SW 1271 (cell line): ENCODE data around the gene PRCD.

Experiments used
- DNase-seq, 2 experiments: peaks; one replicate each; lab custom pipeline; 2025; lab: John Stamatoyannopoulos, UW

Gene PRCD

GRCh38 chr17:76540381-76541300 lies 797 bp downstream of the PRCD start:
- DNase-seq, result peak in 1 of 2 experiments; percentile 27

- DNase-seq, result no peak
These were observed 2.1 kb downstream of the PRCD start for GRCh38 chr17:76541739-76542454.

- no peak for DNase-seq
These were observed 2.7 kb downstream of the PRCD start for GRCh38 chr17:76542566-76542971.

- no peak for DNase-seq
These were observed 3.1 kb downstream of the PRCD start for GRCh38 chr17:76542984-76543383.

GRCh38 chr17:76543482-76543825 lies 3.6 kb downstream of the PRCD start:
- no peak for DNase-seq

GRCh38 chr17:76543826-76544545 lies 4.1 kb downstream of the PRCD start:
- no peak for DNase-seq

- no peak for DNase-seq
These were observed 4.9 kb downstream of the PRCD start for GRCh38 chr17:76544546-76545365.

- no peak for DNase-seq
These were observed 6.2 kb downstream of the PRCD start for GRCh38 chr17:76545918-76546555.

- no peak for DNase-seq
These were observed 6.8 kb downstream of the PRCD start for GRCh38 chr17:76546556-76547182.

- peak in 1 of 2 experiments; percentile 27 for DNase-seq
These were observed 7.4 kb downstream of the PRCD start for GRCh38 chr17:76547183-76547641.

- DNase-seq, result no peak
These were observed 7.9 kb downstream of the PRCD start for GRCh38 chr17:76547642-76548202.

- DNase-seq, result no peak
These were observed 8.8 kb downstream of the PRCD start for GRCh38 chr17:76548378-76549214.

GRCh38 chr17:76549215-76549518 lies 9.3 kb downstream of the PRCD start:
- no peak for DNase-seq

GRCh38 chr17:76549539-76549938 lies 9.7 kb downstream of the PRCD start:
- no peak for DNase-seq

- DNase-seq, result no peak
These were observed 11.1 kb downstream of the PRCD start for GRCh38 chr17:76550712-76551615.

- DNase-seq, result no peak
These were observed 11.8 kb downstream of the PRCD start for GRCh38 chr17:76551685-76552084.

GRCh38 chr17:76553178-76553908 lies 13.5 kb downstream of the PRCD start:
- no peak for DNase-seq

GRCh38 chr17:76554131-76554530 lies 14.3 kb downstream of the PRCD start:
- no peak for DNase-seq
